Neutrophil (primary cell): ENCODE data around the gene UTP3.
"Not testable (repeated sequence)": the region's sequence is repeated elsewhere in the genome, so short reads cannot be mapped to it uniquely, and the experiment has no call there.

ENCODE experiments used
- H3K27ac ChIP-seq: fragments of 200-600 bp; sonication (generic); 2 replicates; pipeline ENCODE4 v1.5.1; 2016; ENCODE audit warnings: mild to moderate bottlenecking, moderate library complexity
- H3K27me3 ChIP-seq: fragments of 200-600 bp; sonication (generic); 2 replicates; pipeline ENCODE4 v1.6.0; 2016; ENCODE audit warnings: mild to moderate bottlenecking
- H3K36me3 ChIP-seq: fragments of 200-600 bp; sonication (generic); 2 replicates; pipeline ENCODE4 v1.5.1; 2017
- H3K4me1 ChIP-seq, 2 experiments: fragments of 200-600 bp in 1 of 2; sonication (generic) in 1 of 2; 1 replicate in 1 of 2; 2 replicates in 1 of 2; pipeline versions ENCODE4 v1.5.1 to v1.6.1; 2013 to 2016; ENCODE audit warnings: low read depth in 1 of 2, low read length in 1 of 2, mild to moderate bottlenecking in 1 of 2, moderate library complexity in 1 of 2; ENCODE audit not compliant: control insufficient read depth in 1 of 2, insufficient read depth in 1 of 2
- H3K4me3 ChIP-seq, 2 experiments: fragments of 200-600 bp in 1 of 2; sonication (generic) in 1 of 2; 1 replicate in 1 of 2; 2 replicates in 1 of 2; pipeline ENCODE4 v1.5.1; 2013 to 2016; ENCODE audit warnings: low read depth in 1 of 2, low read length in 1 of 2, mild to moderate bottlenecking in 1 of 2, moderate library complexity in 1 of 2
- H3K9me3 ChIP-seq: fragments of 200-600 bp; sonication (generic); 2 replicates; pipeline ENCODE4 v1.5.1; 2016
- CTCF ChIP-seq: fragments of 200-600 bp; sonication (generic); IDR thresholded peaks from 2 replicates; pipeline ENCODE4 v1.5.1; 2016; ENCODE audit warnings: antibody characterized with exemption

The UTP3 gene

GRCh38 chr4:70658418-70658817 lies 29.9 kb upstream of the UTP3 start:
- Histone ChIP-seq H3K4me1 (peaks cover 0 to 12% of the 10 kb centered on the region in 2 experiments), H3K36me3 (no peaks in the 10 kb centered on the region), H3K4me3 (no peak overlapping the region), H3K27ac (no peak overlapping the region), H3K9me3 (no peaks in the 10 kb centered on the region), H3K27me3 (no peaks in the 10 kb centered on the region)
- TF ChIP-seq CTCF = no peak

DNA sequence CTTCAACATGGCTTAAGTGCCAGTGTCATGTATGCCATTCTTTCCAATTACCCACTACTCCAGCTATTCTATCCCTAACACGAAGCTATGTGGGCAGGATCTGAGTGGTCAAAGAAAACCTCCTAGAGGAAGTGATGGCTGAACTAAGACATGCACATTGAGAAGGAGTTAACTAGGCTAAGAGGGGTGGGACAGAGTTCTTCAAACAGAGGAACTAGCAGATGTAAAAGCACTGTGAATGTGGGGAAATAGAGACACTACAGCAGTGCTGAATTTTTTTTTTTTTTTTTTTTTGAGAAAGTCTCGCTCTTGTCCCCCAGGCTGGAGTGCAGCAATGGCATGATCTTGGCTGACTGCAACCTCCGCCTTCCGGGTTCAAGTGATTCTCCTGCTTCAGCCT lies 28.2 kb upstream of the UTP3 start:
- TF ChIP-seq CTCF = no peak
- peaks cover 0 to 12% of the 10 kb centered on the region in 2 experiments for H3K4me1 ChIP-seq
- H3K27ac ChIP-seq = no peak overlapping the region
- H3K36me3 ChIP-seq = no peaks in the 10 kb centered on the region
- no peak overlapping the region for H3K4me3 ChIP-seq
- H3K9me3 ChIP-seq = no peaks in the 10 kb centered on the region
- no peaks in the 10 kb centered on the region for H3K27me3 ChIP-seq

GRCh38 chr4:70661309-70661922 lies 26.9 kb upstream of the UTP3 start:
- H3K9me3 ChIP-seq, H3K36me3 ChIP-seq, H3K27me3 ChIP-seq, H3K4me3 ChIP-seq, H3K27ac ChIP-seq: not testable (repeated sequence)
- H3K4me1 ChIP-seq = peaks cover 0 to 12% of the 10 kb centered on the region in 2 experiments

GRCh38 chr4:70666369-70666768 lies 22.0 kb upstream of the UTP3 start, which contains the start of gene JCHAIN:
JCHAIN (minus strand) TSS chr4:70666508; CDS start chr4:70666490, 18 bp downstream.
- no peak within 1 kb of the TSS for H3K4me3 ChIP-seq
- H3K27me3 ChIP-seq = no peaks in the 10 kb centered on the region
- H3K4me1 ChIP-seq = no peaks in the 10 kb centered on the region
- no peaks in the 10 kb centered on the region for H3K36me3 ChIP-seq
- no peak for TF ChIP-seq CTCF
- H3K27ac ChIP-seq = no peak within 1 kb of the TSS
- H3K9me3 ChIP-seq = no peaks in the 10 kb centered on the region

DNA sequence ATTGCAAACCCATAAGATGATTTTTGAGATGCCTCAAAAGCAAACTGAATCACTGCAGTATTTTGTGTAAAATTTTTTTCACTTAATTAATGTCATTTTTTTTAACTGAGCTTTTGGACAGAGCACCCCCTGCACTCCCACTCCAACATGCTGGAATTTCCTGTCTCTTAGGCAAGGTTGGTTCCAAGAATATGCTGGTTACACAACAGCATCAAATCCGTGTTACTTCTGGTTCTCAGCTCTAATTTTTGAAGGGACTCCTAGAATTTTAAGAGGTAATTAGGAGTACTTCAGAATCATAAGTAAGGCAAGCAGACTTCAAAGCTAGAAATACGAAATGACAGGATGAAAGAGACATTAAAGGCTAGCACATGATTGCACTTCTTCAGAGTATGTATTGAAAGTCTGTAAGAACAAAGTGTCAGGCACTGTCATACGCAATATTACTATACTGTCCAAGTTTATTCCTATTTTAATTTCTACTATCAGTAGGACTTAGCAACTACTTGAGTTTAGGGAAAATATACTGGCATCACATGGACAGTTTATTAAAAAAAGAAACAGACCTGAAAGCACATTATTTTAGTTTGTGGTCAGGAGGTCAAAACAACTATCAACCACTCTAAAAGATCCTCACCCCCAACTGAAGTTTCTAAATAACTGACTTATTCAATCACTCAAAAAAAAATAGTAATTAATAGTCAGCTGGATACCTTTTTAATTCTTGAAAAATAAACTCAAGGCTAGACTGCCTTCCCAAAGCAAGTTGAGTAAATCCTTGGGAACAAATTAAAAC lies 20.4 kb upstream of the UTP3 start:
- TF ChIP-seq CTCF = no peak
- H3K27ac ChIP-seq = no peak overlapping the region

GRCh38 chr4:70670332-70671014 lies 17.9 kb upstream of the UTP3 start:
- Histone ChIP-seq H3K36me3 (no peaks in the 10 kb centered on the region), H3K9me3 (no peaks in the 10 kb centered on the region), H3K4me1 (no peaks in the 10 kb centered on the region), H3K27ac (no peak overlapping the region), H3K27me3 (no peaks in the 10 kb centered on the region), H3K4me3 (no peak overlapping the region)
- TF ChIP-seq CTCF = no peak

More for the DNA sequence above, 20.4 kb upstream of the UTP3 start:
- Histone ChIP-seq H3K27me3 (no peaks in the 10 kb centered on the region), H3K4me1 (no peaks in the 10 kb centered on the region), H3K36me3 (no peaks in the 10 kb centered on the region), H3K4me3 (no peak overlapping the region), H3K9me3 (no peaks in the 10 kb centered on the region)
